Ishikawa (cell line): Measurements from ENCODE around the gene CFLAR.

Experiments used
- FOXM1 ChIP-seq: IDR thresholded peaks from 2 replicates; pipeline ENCODE4 v1.6.1; 2012; ENCODE audit warnings: low read depth, borderline replicate concordance
- NFIC ChIP-seq: IDR thresholded peaks from 2 replicates; pipeline ENCODE4 v1.6.1; 2012
- TAF1 ChIP-seq: IDR thresholded peaks from 2 replicates; pipeline ENCODE4 v1.6.1; 2012; ENCODE audit warnings: low read depth, mild to moderate bottlenecking
- YY1 ChIP-seq: IDR thresholded peaks from 2 replicates; pipeline ENCODE4 v1.6.1; 2012; ENCODE audit warnings: low read depth
- TF ChIP-seq, protein P1 (sequence below): IDR thresholded peaks from 2 replicates; pipeline ENCODE4 v1.6.1; 2012
- TF ChIP-seq, protein P2 (sequence below): IDR thresholded peaks from 2 replicates; pipeline ENCODE4 v1.6.1; 2012; ENCODE audit warnings: low read depth, mild to moderate bottlenecking

DNA sequence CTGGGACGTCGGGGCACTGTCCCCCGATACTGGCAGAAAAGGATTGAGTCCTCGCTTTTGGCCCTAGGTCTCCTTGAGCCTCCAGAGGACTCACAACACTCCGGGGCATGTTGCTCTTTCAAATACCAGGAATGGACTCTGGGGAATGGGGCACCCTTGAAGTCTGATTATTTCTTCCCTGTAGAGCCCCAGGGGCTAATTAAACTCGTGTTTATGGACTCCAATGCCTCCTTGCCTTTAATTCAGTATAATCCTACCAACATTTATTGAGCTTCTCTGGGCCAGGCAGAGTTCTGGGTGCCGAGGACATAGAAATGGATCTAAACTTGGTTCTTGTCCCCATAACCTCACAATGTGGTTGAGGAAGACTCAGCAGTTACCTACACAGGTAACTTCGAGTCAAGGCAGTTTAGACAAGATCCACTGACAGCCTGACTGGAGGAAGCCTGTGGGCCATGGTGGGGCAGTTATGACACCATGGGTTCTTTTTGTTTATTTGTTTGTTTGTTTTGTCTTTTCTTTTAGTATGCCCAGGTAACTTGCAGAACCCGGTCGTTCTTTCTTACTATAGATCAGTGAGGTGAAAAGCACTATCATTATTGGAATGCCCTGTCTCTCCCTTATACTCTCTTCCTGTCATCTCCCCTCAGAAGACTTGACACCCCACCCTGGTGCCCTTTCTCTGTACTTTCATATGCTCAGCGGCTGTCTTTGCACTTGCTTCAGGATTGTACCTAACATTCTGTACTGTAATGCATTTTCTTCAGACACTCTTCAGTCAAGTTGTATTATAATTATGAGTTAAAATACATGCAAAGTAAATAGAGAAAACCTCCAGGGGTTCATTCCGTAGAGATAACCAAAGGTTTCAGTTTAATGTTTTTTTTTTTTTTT lies 3.2 kb downstream of the CFLAR start:
- TF ChIP-seq TAF1 (no peak), FOXM1 (no peak), NFIC (no peak), YY1 (peak; percentile 4; the same call in 1 of the 2 replicates)
- TF ChIP-seq, protein P1, sequence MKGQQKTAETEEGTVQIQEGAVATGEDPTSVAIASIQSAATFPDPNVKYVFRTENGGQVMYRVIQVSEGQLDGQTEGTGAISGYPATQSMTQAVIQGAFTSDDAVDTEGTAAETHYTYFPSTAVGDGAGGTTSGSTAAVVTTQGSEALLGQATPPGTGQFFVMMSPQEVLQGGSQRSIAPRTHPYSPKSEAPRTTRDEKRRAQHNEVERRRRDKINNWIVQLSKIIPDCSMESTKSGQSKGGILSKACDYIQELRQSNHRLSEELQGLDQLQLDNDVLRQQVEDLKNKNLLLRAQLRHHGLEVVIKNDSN, result no peak
- TF ChIP-seq, protein P2, sequence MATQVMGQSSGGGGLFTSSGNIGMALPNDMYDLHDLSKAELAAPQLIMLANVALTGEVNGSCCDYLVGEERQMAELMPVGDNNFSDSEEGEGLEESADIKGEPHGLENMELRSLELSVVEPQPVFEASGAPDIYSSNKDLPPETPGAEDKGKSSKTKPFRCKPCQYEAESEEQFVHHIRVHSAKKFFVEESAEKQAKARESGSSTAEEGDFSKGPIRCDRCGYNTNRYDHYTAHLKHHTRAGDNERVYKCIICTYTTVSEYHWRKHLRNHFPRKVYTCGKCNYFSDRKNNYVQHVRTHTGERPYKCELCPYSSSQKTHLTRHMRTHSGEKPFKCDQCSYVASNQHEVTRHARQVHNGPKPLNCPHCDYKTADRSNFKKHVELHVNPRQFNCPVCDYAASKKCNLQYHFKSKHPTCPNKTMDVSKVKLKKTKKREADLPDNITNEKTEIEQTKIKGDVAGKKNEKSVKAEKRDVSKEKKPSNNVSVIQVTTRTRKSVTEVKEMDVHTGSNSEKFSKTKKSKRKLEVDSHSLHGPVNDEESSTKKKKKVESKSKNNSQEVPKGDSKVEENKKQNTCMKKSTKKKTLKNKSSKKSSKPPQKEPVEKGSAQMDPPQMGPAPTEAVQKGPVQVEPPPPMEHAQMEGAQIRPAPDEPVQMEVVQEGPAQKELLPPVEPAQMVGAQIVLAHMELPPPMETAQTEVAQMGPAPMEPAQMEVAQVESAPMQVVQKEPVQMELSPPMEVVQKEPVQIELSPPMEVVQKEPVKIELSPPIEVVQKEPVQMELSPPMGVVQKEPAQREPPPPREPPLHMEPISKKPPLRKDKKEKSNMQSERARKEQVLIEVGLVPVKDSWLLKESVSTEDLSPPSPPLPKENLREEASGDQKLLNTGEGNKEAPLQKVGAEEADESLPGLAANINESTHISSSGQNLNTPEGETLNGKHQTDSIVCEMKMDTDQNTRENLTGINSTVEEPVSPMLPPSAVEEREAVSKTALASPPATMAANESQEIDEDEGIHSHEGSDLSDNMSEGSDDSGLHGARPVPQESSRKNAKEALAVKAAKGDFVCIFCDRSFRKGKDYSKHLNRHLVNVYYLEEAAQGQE, result no peak
